NCI-H1092 (cell line): ENCODE results near the gene PCBP3.
"Not testable (repeated sequence)": the region's sequence is repeated elsewhere in the genome, so short reads cannot be mapped to it uniquely, and the experiment has no call there.

Experiments used
- DNase-seq: peaks from one replicate; lab custom pipeline; 2025; lab: John Stamatoyannopoulos, UW

Gene PCBP3

DNA sequence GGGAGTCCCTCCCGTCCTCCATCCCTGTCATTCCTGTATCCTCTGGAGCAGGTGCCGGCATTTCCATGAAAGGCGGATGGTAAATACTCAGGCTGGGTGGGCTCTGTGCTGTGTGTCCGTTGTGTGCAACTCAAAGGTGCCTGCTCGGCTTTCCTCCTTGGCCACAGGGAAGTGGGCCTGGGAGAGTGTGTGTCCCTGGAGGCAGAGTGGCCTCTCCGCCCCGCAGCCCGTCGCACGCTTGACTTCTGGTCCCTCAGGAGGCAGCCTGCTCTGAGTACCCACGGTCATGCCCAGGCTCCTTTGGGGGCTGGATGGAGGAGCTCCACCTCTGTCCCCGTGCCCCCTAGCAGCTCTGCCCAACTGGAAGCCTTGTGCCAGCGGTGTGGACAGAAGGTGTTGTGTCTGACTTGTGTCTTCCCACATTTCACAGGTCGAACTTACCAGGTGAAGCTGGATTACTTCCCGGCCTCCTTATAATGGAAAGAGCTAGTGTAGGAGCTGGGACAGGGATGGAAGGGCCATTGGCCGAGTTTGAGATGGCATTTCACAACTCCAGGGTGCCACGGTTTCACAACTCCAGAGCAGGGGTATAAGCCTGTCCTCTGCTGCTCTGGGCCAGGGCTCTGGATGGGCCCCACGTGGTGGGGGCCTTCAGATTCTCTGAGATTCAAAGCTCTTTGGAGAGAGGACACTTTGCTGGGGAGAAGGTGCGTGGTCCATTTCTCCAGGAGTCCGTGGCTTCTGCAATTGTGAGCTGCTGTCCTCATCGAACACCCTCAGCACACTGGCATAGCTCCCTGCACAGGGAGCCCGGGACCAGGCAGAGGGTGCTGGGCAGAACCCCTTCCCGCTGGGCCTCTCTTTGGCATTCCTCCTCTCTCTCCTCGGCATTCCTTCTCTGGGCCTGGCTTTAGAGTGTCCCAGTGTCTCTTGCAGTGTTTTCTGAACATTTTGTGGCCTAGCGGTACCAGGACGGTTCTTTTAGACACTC is 185.3 kb downstream of the PCBP3 start:
- no peak for DNase-seq

DNA sequence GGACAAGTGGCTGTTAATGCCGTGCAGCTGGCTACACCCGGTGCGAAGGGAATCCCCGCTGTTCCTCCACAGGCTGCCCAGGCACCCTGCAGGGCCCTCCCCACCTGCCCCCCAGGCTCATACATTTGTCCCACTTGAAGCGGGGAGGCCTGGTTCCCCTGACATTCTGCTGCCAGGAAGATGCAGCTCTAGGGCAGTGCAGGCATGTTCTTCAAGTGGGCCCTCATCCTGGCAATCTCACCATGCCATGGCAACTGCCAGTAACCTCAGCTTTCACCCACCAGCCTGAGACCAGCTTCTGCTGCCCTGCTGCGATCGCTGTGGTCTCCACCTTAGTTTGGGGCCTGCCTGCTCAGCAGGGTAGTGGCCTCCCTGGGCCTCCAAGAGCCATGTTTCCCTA is 186.1 kb downstream of the PCBP3 start:
- DNase-seq: no peak

DNA sequence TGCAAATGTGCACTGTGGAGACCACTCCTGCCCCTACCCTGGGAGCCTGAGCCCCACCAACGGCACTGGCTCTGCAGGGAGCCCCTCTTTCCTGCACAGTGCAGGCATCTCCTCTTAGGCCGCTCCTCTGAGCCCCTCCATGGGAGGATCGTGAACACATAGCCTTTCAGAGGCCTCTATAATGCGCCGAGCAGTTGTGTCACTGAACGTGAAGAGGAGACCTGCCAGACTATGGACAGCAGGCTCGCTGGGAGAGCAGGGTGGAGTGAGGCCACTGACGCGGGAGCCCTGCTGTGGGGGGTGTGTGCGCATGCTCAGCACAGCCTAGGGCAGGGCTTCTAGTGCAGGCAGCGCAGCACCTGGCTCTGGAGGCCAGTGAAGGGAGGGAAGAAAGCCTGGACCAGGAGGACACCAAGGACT is 186.7 kb downstream of the PCBP3 start:
- DNase-seq: peak; percentile 25

DNA sequence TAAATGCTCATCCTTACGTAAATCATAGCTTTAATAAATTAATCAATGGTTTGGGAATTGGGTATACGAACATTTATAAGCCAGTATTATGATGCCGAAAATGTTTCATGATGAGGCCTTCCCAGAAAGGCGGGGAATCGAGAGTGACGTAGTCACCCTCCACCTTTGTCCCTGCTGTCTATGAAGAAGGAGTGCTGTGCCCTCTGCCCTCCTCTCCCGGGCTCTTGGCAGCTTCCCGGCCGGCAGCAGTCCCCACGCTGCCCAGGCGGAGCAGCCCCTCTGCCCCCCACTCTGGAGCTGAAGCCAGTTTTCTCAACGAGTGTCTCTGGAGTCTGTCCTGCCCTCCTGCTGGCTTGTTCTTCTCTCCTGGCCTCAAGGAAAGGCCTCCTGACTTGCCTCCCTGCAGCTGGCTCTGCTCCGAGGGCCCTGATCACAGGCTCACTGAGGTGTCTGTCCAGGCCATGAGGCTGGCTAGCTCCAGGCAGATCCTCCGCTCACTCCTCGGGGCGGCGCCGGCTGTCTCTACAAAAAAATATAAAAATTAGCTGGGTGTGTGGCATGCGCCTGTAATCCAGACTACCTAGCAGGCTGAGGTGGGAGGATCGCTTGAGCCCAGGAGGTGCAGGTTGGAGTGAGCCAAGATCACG is 187.3 kb downstream of the PCBP3 start:
- no peak for DNase-seq

DNA sequence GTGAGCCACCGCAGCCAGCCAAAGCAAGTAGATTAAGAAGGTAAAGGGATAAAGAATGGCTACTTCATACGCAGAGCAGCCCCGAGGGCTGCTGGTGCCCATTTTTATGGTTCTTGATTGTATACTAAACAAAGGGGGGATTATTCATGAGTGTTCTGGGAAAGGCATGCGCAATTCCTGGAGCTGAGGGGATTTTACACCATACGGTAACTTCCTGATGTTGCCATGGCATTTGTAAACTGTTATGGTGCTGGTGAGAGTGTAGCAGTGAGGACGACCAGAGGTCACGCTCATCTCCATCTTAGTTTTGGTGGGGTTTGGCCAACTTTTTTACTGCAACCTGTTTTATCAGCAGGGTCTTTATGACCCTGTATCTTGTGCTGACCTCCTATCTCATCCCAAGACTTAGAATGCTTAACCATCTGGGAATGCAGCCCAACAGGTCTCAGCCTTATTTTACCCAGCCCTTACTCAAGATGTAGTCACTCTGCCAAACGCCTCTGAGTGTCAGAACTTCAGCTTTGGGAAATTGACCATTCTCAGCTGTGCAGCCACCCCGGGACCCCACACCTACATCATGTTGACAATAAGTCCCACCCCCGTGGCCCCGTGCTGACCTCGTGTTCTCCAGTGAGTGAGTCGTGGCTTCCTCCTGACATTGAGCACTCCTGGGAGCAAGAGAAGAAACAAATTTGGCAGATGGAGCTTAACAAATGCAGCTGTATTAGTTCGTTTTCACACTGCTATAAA is 188.6 kb downstream of the PCBP3 start:
- no peak for DNase-seq

DNA sequence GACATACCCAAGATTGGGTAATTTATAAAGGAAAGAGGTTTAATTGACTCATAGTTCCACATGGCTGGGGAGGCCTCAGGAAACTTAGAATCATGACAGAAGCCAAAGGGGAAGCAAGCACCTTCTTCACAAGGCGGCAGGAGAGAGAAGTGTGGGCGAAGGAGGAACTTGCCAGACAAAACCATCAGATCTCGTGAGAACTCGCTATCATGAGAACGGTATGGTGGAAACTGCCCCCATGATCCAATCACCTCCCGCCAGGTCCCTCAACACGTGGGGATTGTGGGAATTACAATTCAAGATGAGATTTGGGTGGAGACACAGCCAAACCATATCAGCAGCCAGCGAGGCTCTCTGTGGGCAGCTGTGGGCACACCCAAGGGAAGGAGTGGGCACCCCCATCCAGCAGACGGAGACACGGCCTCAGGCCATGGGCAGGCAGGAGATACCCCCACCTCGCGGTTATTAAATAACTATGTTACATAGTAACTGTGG is 189.3 kb downstream of the PCBP3 start:
- not testable (repeated sequence) for DNase-seq

DNA sequence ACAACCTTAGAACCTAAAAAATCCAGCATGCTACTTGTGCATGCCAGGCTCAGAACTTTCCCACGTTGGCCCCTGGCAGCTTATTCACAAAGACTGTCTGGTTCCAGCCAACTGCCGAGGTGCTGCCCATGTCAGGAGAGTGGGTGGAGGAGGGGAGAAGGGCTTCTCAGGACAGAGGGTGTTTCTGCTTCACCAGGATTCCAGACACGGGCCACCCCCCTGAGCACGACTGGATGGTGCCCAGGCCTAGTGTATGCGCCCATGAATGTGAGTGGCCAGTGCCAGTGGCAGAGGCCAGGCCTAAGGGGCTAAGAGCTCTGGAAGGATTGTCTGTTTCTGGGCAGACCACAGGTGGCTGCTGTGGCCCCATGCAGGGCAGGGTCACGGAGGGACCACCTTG is 189.9 kb downstream of the PCBP3 start:
- DNase-seq: no peak

DNA sequence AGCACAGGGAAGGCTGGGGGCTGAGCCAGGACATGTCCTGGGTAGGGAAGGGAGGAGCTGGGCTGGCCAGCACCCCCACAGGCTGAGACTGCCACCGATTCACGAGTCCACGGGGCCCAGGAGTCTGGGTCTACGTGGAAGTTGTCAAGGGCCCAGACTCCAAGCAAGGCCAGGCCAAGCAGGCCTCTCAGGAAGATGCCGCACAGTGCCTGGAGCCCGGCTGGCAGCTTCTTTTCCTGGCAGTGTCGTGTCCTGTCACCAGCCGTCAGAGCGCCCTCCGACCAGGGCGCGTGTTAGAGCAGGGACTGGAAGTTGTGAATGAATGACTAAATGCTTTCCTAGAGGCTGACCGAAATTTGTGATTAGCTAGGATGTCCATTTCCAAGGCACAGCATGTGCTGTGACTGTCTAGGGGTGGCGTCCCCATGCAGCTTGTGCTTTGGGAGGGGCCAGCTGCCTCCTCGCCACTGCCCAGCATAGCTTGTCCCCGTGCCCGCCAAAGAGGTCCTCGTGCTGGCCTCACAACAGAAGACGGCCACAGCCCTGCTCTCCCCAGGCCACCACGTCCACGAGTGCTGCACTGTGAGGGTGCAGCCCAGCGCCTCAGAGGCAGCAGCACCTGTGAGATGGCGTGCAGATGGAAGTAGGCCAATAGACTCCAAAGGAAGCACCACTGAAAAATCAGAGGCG is 190.6 kb downstream of the PCBP3 start:
- DNase-seq: no peak

DNA sequence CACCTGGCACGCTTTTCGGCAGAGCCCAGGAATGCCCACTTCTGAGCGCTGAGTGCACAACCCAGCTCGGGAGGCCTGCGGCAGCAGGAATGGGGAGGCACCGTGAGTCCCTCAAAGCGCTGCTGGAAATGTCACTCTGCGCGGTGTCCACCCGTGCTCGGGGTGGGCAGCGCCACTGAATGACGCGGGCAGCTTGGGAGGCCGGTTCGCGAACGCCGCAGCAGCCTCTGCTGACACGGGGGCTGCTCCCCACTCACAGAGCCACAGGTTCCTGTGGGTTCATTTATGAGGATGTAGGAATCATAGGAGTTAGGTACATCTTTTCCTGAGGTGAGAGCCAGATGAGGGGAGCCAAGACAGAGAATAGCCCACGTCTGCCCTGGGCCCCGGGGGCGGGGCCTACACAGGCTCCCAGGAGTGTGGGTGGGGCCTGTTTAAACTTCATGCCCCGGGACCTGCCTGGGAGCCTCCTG is 191.3 kb downstream of the PCBP3 start:
- DNase-seq: no peak

DNA sequence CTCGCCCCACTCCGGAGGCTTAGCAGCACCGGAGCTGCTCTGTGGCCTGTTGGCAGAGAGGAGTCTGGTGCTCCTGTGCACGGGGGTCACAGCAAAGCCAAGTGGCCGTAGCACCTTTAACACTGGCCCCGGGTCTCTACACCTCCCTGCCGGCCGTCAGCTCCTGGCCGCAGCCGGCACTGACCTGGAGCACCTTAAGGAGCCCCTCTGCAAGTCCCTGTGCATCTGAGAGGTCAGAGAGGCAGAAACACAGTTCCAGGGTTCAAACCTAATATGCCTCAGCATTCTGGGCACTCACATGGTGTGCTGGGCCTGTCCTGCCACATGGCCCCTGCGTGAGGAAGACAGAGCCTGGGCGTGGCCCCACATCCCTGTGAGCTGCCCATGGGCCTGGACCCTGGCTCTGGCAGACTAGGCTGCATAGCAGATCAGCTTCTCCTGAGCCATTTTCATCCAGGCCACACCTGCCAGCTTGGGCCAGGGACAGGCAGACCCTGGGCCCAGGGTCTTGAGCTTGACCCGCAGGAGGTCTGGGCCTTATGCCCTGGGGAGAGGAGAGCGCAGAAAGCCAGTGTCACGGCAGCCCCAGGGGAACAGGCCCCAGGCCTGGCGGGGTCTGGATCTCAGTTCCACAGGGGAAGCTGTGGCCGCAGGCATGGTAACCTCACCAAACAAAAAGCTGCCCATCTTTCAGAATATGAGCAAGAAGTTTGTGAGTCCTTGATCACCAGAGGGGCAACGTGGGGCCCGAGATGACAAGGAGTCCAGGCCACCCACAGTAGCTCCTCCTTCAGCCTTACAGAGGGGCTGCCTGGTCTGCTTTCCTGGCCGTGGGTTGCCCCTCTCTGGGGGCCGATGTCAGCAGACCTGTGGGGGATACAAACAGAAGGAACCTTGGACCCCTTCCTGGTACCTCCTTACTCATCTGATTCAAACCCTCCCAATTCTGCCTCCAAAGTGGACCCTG is 192.1 kb downstream of the PCBP3 start:
- no peak for DNase-seq

DNA sequence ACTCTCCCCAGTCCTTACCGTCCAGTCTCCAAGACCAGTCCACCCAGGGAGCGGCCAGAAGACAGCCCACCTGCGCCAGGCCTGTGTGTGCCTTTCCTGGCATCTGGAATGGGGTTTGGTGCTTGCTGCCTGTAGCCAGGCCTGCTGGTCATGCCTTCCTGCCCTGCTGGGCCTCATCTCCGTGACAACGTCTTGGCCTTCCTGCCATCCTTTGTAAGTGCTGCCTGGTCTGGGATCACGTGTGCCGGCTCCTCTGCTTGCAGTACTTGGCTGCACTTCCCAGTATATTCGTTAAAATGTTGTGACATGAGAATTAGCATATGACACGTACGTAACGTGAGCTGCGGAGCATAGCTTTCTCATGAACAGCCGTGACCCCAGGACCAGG is 192.7 kb downstream of the PCBP3 start:
- no peak for DNase-seq

DNA sequence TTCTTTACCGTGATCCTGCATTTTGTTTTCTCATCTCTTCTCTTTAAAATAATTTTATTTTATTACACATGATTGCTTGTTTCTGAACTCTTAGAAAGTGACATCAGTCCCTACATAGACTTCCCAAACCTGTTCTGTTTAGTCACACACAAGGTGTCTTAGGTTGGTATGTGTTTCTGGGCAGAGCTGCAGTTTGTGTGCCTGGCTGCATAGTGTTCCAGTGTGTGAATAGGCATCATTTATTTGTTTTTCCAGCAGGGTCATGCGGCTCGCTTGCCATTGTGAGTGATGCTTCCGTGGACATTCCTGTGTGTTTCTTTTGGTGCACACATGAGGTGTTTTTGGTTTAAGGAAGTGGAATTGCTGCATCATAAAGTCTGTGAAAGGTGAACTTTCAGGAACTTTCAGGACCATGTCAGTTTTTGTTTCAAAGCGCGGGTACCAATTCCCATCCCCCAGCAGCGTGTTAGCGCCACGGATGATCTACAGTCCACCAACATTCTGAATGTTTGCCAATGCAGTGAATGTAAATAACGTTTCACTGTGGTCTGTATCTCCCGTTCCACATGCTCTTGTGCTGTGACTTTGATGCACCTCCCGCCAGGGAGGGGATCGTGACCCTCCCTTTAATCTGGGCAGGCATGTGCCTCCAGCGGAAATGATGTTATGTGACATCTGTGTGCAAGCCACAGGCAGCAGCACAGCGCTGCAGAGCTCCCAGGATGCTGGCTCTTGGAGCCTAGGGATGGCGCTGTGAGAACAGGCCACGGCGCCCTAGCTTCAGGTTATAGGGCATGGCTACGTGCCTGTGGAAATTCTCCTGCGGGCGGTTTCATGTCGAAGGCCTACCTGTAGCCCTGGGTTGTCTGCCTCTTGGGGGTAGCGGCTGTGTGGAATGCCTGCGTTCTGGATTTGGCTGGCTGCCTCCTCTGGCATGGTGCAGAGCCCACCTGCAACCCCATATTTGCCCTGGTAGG is 193.5 kb downstream of the PCBP3 start:
- DNase-seq: no peak

DNA sequence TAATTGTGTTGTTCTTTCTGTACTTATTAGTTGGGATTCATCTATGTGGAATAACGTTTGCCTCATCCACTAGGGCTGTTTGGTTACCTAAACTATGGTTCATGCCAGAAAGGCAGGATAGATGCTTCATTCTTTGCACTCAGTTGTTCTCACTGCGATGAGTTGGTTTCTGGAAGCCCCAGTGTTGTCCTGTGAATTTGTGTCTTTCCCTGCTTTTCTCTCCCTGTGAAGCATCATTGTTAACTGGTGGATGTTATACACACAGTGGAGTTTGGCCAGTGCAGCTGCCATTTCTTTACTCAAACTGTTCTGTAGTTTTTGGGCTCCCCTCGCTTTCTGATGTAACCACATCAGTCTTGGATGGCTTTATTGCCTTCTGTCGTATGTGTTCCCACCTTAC is 194.4 kb downstream of the PCBP3 start:
- no peak for DNase-seq

DNA sequence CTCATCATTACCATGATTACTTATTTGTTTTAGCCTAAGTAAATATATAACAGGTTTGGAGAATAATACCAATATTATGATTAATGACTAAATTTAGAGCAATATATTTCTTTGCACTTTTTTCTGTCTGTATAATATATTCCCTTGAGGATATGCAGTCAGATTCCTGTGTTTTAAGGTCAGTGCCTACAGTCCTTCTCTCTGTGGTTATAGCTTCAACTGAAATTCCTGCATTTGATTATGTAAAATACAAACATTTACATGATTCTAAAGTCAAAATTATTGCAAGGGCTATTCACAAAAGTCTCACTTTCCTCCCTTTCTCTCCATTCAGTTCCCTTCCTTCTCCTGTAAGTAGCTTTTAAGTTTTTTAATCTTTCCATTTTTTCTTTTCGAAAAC is 195.1 kb downstream of the PCBP3 start:
- no peak for DNase-seq

DNA sequence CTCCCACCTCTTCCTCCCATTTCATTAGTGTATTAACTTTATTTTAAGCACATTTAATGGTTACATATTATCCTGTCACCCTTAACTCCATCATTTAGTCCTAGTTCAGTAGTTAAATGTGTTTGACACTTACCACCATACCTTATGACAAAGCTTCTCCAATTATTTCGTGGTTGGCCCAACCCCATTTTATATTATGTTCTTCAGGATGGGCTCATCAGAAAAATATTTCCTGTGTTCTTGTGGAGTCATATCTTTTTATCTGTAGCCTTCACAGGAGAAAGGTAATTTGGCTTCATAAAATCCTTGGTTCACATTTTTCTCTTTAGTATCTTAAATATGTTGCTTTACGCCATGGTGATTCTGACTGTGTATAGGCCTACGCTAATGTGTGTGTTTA is 195.7 kb downstream of the PCBP3 start:
- DNase-seq: no peak

DNA sequence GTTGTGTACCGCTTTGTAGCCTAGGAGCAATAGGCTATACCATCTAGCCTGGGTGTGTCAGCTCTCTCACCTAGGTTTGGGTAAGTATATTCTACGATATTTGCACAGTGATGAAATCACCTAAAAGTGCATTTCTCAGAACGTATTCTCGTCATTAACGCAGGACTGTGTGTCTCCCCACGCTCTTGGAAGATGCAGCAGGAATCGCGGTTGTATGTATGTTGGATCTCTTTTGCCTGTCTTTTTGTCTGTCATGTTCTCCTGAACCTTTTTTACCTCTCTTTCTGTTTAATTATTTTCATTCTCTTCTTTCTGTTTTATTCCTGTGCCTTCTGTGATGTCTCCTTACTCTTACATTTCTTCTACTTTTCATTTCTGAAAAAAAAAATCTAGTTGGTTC is 197.5 kb downstream of the PCBP3 start:
- DNase-seq: no peak

DNA sequence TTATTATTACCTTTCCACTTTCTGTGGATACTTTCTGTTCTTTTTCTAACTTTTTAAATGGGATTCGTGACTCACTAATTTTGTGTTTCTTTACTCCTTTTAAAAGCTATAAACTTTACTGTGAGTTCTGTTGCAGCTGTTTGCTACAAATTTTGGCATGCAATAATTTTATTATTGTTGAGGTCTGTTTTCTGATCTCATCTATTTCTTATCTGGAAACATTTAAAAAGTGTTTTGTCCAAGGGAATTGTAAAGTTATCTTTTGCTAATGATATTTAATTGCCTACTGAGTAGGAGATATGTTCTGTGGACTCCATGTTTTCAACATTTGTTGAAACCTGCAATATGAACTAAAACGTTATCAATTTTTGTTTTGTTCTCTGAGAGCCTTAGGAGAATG is 199.9 kb downstream of the PCBP3 start:
- no peak for DNase-seq

DNA sequence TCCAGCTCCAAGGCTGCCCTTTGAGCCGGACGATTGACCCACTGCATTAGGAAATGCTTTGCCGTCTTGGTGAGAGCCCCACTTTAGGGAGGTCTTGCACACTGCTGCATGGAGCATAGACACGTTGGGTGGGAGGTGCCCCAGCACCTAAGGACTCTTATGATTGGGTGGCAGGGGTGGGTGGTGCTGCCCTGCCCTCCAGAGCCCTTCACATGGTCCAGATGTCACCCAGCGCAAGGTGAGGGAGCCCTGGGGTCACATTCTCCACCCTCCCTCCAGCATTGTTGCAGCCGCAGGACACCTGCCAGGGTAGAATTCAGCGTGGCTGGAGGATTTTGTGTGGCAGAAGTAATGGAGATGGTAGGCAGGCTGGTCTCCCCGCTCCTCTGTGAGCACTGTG is 200.7 kb downstream of the PCBP3 start:
- DNase-seq: no peak

DNA sequence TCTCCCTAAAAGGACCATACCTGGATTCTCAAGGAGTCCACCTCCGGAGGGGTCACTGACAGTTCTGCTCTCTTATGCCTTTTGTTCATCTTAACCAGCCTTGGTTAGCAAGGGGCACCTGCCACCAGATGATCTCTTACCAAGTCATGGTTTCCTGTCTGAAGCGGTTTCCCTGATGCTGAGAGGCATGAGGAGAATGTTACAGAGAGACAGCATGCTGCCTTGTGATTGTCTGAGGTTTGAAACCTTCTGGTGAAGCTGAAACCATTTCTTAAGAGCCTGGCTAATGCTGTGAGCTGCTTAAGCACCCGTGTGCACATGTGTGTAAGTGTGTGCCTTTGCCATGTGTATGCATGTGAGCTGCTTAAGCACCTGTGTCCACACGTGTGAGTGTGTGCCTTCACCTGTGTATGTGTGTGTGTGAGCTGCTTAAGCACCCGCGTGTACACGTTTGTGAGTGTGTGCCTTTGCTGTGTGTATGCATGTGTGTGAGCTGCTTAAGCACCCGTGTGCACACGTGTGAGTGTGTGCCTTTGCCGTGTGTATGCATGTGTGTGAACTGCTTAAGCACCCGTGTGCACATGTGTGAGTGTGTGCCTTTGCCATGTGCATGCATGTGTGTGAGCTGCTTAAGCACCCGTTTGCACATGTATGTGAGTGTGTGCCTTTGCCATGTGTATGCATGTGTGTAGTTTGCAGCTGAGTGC is 201.7 kb downstream of the PCBP3 start:
- DNase-seq: no peak
